IPS DF 4.7 (cell line): Measurements from ENCODE around the gene JTB.
"Not testable (repeated sequence)": the region's sequence is repeated elsewhere in the genome, so short reads cannot be mapped to it uniquely, and the experiment has no call there.

Experiments
- DNase-seq: peaks from one replicate; pipeline ENCODE4 v3.0.0-alpha.2; 2013; ENCODE audit warnings: low spot score; ENCODE audit errors: extremely low read depth

Gene JTB

DNA sequence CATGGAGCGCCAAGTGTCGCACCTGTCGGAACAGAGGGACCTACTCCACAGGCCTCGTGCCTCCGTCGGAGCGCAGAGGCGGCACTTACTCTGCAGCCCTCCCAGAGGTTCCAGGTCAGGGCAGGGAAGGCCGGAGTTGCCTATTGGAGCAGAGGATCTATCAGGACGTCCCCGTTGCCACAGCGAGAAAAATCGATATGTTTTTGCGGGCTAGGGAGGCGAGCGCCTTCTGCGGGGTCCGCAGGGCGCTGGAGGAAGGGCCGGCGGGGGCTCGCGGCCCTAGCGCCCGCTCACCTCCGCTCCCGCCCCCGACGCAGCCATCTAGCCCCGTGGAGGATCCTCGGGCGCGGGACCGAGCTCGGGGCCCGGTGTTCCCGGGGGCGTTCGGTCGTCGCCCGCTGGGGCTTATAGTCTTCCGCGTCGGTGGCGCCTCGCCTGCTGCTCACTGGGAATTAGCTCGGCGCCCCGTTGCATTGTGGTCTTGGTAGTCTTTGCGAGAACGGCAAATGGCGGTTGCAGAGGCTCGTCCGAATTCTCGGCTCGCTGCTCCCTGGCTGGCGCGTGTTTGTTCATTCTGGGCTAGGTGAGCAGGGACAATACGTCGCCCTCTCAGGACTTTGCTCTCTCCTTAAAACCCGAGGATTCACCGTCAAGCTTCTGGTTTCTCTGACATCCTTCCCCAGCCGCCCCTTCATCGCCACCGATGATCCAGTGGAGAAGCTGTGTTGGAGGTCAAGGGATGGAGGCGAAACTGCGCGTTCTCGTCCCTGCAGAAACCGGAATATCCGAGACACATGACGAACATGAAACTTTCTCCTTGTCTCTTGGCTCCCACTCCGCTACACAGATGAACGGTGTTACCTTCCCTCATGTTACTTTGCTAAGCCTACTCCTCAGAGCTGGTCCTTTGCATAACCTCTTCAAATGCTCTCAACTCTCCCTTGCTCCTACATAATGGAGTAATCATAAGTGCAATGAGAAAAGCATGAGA is at the start of gene JTB:
Gene JTB, minus strand, starts transcription at position 425 of the 991 bp plus-strand sequence. Its CDS starts 422 bp downstream, at position 3.
- DNase-seq: no peak

DNA sequence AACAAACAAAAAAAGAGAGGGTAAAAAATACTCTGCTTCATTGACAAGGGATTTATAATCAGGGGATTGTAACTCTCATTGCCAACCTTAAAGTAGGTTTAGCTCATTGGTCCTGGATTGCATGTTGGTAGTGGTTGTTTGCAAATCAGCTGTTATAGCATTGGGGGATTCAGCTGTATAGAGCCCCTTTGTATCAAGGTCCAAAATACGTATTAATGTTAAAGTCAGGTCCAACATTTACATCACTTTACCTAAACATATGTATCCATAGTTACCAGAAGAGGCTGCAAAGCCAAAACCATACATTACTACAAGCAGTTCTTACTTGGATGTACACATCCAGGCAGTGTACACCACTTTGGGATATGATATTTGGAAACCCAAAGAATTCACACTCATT is 42.5 kb upstream of the JTB start:
- DNase-seq: no peak

DNA sequence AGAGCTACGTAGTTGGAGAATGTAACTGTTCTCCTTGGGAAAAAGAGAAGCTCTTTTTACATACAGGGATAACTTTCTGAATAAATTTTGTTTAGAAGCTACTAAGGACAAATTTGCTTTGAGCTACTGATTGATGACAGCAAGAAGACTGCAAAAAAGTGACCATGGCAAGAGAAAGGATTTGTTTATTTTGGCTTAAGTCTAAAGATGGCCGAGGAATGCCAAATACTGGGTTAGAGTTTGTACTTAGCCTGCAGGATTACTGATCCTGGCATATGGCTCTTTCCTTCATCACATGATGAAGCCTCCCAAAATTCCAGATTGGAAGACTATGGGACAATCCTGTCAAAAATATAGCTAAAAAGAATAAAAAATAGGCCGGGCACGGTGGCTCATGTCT is 41.8 kb upstream of the JTB start:
- DNase-seq: no peak

DNA sequence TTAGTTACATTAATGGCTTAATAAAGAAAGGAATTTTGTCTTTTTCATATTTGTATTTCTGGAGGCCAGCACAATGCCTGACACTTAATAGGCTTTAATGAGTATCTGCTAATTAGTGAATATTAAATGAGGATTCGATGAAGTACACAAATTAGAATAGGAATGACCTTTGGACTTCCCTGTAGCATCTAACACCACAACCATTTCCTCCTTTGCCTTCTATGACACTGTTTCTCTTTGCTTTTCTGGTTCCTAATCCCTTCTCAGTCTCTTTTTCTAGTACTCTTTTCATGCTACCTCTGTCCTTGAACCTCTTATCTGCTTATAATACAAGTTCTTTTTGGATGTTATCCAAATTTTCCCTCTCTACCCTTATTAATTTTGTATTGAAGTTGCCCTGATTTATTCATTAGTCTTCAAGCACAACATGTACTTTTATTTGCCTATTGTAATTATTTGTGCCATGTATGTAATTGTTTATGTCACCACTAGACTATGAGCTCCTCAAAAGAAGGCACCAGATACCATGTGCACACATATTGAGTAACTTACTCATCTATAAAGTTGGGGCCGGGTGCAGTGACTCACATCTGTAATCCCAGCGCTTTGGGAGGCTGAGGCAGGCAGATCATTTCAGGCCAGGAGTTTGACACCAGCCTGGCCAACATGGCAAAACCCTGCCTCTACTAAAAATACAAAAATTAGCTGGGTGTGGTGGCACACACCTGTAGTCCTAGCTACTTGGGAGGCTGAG is 36.9 kb upstream of the JTB start:
- DNase-seq: no peak

DNA sequence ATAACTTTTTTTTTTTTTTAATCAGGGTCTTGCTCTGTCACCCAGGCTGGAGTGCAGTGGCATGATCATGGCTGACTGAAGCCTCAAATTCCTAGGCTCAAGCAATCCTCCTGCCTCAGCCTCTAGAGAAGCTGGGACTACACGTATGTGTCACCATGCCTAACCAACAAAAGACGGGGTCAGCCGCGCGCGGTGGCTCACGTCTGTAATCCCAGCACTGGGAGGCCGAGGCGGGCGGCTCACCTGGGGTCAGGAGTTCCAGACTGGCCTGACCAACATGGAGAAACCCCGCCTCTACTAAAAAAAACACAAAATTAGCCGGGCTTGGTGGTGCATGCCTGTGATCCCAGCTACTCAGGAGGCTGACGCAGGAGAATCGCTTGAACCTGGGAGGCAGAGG is 35.1 kb upstream of the JTB start:
- DNase-seq: not testable (repeated sequence)

DNA sequence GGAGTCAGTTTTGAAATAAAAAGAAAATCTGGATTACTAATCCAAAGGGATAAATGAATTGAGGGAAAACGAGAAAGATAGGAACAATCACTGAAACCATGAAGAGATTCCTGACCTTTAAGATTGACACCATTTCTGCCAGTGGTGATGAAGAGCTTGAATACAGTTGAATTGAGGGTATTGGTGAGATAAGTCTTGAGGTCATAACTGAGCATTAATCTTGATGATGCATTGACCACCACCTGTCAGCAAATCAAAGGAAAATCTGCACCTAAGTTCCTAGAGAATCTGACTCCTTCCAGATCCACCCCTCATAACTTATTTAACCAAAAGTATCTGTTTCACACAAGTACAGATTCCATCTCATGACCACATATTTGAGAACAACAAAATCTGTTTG is 34.7 kb upstream of the JTB start:
- no peak for DNase-seq

DNA sequence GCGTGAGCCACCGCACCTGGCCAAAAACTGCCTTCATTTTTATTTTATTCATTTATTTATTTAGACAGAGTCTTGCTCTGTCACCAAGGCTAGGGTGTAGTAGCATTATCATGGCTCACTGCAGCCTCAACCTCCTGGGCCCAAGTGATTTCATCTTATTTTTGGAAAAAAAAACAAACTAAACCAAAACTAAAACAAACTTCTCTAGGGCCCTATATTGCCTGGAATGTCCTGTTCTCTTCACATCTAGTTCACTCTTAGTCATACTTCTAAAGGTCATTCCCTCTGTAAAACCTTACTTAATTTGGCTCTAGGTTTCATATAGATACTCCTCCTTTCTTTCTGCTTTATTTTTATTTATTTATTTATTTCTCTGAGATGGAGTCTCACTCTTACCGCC is 28.7 kb upstream of the JTB start:
- no peak for DNase-seq

DNA sequence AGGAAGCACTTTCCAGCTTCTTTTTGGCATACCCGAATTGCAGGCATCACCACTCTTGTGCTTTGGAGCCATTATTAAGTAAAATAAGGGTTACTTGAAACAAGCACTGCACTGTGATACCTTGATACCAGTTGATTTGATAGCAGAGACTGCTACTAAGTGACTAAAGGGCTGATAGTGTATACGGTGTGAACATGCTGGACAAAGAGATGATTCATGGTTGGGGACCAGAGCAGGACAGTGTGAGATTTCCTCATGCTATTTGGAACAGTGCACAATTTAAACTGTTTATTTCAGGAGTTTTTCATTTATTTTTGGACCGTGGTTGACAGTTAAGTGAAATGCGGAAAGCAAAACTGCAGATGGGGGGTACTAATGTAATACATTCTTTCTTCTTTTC is 22.9 kb upstream of the JTB start:
- DNase-seq: no peak

DNA sequence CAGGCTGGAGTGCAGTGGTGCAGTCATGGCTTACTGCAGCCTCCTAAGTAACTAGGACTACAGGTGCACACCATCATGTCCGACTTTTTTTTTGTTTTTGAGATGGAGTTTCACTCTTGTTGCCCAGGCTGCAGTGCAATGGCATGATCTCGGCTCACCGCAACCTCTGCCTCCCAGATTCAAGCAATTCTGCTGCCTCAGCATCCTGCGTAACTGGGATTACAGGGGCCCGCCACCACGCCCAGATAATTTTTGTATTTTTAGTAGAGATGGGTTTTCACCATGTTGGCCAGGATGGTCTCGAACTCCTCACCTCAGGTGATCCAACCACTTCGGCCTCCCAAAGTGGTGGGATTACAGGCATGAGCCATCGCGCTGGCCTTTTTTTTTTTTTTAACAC is 19.4 kb upstream of the JTB start:
- not testable (repeated sequence) for DNase-seq

DNA sequence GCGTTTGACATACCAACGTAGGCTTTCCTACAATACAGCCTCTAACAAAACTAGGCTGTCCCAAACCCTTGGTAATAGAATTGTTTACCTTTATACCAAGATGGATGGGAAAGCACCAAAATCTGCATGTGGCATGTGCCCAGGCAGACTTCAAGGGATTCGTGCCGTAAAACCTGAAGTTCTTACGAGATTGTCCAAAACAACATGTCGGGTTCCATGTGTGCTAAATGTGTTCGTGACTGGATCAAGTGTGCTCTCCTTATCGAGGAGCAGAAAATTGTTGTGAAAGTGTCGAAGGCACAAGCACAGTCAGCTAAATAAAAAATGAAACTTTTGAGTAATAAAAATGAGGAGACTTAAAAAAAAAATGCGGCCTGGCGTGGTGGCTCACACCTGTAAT is 18.2 kb upstream of the JTB start:
- DNase-seq: no peak

DNA sequence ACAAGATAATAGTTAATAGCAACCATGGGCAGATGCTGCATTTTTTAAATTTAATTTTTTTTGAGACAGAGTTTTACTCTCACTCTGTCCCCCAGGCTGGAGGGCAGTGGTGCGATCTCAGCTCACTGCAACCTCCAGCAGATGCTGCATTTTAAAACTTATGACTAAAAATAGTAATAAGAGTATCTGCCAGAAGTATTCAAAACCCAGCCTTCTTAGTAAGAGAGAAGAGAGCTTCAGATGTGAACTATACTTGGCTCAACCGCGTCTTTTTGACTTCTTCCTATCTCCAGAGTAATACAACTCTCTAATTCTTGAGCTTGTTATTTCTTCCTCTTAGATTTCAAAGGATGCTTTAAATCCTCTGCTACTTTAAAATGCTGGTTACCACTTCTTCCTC is 17.7 kb upstream of the JTB start:
- DNase-seq: no peak

DNA sequence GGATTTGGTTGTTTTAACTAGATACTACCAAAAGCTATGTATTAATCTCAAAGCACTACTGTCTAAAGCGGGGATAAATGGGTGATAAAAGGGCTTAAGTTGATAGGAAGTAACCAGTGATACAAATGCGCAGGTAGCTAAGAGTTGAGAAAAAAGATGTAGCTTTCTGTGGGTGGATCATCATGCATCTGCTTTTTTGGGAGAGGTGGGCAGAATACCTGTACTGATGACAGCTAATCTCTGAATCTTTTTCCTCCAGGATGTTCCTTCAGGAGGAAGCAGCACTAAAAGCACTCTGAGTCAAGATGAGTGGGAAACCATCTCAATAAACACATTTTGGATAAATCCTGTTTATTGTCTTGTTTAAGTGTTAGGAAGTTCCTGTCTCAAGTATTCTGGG is 14.3 kb upstream of the JTB start:
- DNase-seq: no peak

DNA sequence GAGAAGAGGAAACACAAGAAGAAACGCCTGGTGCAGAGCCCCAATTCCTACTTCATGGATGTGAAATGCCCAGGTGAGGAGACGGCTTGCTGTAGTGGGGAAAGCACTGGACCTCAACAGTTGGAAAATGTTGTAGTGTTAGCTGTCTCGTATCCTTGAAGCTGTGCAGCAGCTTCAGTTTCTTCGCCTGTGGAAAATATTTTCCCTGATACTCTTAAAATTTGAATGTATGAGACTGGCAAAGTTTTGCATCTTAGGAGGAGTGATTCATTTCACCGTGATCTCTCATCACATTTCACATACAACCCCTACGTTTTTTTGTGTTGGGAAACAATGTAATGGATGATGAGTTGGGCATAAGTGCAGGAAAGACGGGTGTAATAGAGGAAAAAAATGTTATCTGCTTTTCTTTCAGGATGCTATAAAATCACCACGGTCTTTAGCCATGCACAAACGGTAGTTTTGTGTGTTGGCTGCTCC is 13.7 kb upstream of the JTB start:
- no peak for DNase-seq

DNA sequence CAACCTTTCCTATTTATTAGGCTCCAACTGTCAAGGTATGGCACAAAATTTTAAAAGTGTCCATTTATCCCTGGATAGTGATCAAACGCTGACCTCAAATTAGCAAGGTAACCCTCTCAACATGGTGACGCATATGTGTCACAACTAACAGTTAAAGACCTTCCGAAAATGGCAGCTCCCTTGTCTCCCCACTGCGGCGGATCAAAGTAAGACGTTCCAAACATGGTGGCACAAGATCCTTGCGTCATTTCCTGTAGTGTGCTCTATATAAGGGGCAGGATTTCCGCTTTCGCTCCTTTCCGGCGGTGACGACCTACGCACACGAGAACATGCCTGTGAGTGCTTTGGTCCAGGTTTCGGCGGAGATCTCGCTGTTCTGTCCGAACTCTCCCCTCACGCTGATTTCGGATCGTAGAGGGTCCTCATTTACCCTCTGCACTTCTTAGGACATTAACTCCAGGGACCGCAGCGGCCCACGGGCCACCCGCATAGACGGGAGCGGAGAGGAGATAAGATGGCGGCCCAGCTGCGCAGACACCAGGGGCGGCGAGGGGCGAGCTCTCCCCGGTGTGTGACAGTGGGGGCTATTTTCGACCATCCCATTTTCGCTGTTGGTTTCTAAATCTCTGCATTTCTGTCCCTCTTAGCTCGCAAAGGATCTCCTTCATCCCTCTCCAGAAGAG is 13.1 kb upstream of the JTB start, which contains the start of gene RPS27:
Gene RPS27, plus strand, starts transcription at position 295 of the 683 bp plus-strand sequence. Its CDS starts 35 bp downstream, at position 330.
- DNase-seq: peak; percentile 97

DNA sequence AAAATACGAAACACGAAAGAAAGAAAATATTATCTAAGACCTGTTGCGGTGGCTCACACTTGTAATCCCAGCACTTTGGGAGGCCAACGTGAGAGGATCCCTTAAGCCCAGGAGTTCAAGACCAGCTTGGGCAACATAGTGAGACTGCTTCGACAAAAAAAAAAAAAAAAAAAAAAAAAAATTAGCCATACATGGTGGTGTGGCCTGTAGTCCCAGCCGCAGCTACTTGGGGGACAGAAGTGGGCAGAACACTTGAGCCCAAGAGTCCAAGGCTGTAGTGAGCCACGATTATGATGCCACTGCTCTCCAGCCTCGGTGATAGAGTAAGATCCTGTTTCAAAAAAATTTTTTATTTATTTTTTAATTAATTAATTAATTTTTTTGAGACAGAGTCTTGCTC is 10.1 kb upstream of the JTB start:
- DNase-seq: no peak

DNA sequence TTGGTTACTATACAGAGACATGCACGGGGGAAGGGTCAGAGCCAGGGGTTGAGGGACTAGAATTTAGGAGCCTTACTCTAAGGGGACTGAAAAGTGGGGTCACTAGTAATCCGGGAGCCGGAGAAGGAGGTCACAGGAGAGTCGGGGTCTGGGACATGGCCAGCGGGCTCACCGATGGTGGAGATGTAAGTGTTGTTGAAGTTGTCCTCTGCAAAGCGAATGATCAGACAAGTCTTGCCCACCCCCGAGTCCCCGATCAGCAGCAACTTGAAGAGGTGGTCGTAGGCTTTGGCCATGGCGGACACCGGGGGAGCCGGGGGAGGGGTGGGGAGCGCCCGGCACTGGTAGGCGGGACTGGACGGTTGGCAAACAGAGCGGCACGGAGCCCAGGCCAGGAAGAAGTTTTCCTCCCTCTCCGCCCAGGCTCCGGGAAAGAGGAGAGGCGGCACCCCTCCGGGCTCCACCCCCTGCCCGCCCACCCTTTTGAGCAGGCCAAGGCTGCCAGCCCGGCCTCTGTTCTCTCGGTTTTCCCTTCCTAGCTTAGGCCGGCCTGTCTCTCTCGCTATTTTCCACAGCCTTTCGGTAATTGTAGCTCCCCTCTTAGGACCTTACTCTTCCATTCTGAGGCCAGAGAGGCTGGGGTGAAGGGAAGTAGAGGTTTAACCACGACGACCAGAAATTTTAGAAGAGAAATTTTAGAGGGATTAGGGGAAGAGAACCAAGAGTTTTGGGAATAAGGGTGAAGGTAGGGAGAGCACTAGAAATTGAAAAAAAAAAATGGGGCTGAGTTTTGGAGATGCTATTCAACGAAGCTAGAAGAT is 8.7 kb upstream of the JTB start, which contains the start of gene RAB13:
Gene RAB13, minus strand, starts transcription at position 399 of the 821 bp plus-strand sequence. Its CDS starts 103 bp downstream, at position 296.
- DNase-seq: no peak

DNA sequence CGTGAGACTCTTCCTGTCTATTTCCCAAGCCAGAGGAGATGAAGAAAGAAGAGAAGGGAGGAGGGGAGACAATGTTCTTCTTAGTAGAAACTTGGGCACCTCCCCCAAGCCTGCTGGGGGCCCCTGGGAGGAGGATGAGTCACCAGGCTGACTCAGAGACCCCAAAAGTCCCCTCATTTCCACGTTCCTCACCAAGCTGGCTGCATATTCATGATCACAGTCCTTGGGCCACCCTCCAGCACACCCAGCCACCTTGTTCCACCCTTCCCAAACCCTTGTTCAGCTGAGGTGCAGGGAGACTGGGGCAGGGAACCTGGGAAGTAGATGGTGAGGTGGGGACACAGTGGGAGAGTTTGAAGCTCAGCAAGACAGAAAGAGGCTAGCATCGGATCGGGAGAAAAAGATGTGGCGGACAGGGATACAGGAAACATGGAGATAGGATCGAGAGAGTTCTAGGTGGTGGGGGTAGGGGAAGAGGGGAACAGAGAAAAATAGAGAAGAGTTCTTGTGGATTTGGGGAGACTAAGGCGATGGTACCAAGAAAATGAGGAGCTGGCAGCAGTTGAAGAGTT is 8.0 kb upstream of the JTB start:
- no peak for DNase-seq

DNA sequence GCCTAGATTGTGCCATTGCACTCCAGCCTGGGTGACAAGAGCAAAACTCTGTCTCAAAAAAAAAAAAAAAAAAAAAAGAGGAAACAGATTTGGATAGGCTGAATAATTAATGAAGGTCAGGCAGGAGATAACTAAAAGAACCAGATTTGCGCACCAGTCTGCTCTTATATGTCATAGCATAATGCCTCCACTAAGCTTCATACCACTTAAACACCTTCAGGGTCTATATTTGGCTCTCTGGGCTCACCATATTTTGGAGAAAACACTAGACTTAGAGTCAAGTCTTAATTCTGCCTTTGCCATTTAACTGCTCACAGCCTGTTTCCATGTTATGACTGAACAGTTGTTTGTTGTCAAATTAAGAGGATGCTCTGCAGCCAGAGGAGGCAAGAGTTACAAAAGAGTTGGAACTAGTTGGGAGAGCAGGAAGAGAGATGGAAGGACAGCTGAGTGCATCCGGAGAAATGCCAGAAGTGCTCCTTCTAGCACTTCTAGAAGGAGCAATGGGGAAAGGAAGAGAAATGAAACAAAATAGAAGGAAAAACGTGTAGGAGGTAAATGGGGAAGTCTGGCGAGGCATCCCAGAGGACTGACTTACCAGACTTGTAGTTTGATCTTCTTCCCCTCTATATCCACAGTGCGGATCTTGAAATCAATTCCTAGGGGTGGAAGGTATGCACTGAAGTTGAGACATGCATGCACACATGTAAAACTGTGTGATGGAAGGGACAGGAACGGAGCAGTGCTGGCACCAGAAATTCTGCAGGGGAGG is 6.8 kb upstream of the JTB start:
- no peak for DNase-seq

DNA sequence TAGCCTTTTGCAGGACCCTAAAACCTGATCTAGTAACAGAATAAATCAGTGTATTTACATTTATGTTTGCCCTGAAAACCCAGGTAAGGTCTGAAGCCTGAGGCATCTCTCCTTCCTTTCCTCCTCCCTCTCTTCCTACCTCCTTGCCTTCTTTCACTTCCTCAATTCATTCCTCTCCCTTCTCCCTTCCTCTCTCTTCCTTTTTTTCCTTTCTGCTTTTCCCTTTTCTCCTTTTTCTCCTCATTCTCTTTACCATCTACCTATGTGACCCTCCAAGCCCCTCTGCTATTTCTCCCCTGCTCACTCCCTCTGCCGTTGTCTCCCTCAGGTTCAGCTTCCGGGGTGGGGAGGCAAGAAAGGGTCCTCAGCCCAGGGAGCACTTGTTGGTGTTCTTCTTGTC is 4.3 kb upstream of the JTB start:
- not testable (repeated sequence) for DNase-seq
